GM11168 (cell line): ENCODE results near the gene PRKAA1.
"Not testable (repeated sequence)": the region's sequence is repeated elsewhere in the genome, so short reads cannot be mapped to it uniquely, and the experiment has no call there.

Experiments used
- in situ Hi-C: fragments of 300-500 bp; cut with MboI; formaldehyde crosslinking; loops from one replicate; pipeline ENCODE4 v1.12.0; 2022; ENCODE audit warnings: low sequenced_read_pairs; ENCODE audit not compliant: unreplicated experiment

Gene PRKAA1

DNA sequence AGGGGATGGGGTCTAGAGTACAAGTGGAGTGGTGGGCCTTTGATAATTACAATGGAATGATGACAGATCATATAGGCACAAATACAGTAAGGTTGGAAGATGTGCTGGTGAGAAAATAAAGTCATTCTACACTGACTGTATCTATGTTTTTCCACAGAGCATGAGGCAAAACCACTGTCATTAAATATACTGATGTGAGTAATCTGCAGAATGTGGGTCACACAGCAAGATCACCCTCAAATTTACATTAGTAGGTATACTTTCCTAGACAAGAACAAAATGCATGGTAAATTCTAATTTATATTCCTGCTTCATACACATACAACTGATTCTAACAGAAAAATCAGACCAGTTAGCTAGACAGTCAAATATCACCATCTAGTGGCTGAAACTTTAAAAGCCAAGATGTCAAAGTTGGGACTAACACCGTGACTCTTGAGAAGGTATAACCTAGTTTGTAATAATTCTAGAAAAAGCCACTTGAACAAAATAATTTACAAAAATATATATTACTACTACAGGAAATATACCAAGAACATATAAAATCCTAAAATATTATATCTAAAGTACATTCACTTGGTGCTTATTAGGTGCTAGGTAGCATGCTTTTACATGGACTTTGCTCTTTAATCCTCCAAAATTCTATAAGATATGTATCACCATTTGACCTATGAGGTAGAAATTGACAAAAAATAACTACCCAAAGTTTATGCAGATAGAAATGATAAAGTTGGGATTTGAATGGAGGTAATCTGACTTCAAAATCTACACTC is 61.9 kb downstream of the PRKAA1 start:
- in situ Hi-C loops = no loop called here

DNA sequence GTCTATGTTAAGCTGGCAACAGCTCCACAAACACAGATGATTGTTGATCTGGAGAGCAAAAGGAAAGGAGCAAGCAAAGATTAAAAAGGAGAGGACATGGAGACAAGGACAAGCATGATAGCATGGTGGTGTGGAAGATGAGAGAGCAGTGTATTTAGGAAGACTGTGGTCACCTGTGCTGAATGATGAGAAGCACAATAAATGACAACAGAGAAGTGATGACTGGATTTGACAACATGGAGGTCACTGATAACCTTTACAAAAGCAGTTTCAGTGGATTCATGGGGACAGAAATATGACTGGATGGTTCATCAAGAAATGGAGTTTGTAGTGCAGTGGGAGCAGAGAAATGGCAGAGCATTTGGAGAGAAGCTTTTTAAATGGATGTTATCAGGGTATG is 62.6 kb downstream of the PRKAA1 start:
- in situ Hi-C loops = no loop called here

DNA sequence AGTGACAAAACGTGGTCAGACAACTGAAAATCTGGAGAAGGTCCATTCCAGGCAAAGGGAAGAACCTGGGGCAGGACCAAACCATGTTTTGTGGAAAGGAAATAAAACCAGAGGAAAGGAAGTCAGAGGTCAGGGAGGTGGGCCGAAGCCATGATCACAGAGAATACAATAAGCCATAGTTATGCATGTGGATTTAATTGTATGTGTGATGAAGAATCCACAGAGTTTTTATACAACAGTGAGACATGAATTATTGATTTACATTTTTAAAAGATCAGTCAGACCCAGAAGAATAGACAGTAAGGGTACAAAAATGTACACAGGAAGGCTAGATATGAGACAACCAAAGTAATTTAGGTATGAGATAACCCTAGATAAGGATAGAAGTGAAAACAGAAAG is 63.2 kb downstream of the PRKAA1 start:
- in situ Hi-C loops = no loop called here

DNA sequence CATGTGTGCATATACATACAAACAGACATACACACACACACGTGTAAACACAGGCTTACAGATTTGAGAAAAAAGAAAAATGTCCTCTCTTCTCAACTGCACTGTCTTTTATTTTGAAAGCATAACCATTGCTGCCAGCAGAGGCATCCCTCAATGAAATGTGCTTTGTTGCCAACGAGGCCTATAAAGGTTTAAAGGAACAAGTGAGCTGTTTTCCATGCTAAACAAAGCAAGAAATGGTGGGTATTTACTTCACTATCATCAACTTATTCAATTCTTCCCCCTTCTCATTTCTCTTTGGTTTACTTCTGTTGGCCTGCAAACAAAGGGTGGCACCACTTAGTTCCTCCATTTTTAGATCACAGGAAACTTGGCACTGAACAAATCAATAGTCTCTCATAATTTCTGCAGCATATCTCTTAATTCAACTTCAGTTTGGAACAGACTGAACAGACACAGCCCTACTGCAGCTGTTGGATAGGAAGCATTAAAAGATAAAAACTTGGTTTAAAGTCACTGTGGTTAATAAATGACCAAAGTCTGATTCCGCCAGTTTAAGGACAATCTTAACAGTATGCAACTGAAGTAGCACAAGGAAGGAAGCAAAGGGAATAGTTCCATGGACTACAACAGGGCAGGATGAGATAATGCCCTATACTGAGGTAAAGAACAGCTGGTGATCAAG is 64.2 kb downstream of the PRKAA1 start:
- in situ Hi-C loops = no loop called here

DNA sequence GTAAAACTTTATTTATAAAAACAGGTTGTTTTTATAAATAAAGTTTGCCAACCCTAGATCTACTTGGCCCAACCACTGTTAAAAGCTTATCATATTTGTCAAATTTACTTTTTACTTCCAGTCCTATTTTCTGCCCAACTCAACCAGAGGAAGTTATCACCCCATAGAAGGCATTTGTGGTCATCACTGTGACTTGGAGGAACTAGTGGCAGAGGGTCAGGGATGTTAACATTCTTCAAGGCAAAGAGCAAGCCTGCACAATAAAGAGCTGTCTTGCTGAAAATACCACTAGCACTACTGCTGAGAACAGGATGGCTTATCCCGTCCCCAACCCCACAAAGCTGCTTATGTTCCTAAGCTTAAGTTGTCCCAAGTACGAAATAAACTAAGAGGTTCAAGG is 64.7 kb downstream of the PRKAA1 start:
- in situ Hi-C loops = no loop called here

DNA sequence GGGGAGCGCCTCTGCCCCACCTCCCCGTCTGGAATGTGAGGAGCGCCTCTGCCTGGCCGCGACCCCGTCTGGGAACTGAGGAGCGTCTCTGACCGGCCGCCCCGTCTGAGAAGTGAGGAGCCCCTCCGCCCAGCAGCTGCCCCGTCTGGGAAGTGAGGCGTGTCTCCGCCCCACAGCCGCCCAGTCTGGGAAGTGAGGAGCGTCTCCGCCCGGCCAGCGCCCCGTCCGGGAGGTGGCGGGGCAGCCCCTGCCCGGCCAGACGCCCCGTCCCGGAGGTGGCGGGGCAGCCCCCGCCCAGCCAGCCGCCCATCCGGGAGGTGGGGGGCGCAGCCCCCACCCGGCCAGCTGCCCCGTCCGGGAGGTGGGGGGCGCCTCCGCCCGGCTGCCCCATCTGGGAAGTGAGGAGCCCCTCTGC is 75.7 kb downstream of the PRKAA1 start:
- in situ Hi-C loops = not testable (repeated sequence)

DNA sequence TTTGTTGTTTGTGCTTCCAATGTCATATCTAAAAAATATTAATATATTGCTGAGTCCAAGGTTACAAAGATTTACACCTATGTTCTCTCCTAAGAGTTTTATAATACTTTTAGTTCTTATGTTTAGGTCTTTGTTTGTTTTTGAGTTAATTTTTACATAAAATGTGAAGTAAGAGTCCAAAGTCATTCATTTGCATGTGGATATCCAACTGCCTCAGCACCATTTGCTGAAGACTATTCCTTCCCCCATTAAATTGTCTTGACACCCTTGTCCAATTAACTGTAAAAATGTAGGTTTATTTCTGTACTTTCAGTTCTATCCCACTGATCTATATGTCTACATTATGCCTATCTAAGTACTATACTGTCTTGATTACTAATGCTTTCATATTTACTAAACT is 78.1 kb downstream of the PRKAA1 start:
- in situ Hi-C loops = no loop called here

- in situ Hi-C loops = no loop called here
Observed at GRCh38 chr5:40717281-40717680, 80.9 kb downstream of the PRKAA1 start.

- in situ Hi-C loops = no loop called here
Observed at GRCh38 chr5:40716590-40716989, 81.6 kb downstream of the PRKAA1 start.

DNA sequence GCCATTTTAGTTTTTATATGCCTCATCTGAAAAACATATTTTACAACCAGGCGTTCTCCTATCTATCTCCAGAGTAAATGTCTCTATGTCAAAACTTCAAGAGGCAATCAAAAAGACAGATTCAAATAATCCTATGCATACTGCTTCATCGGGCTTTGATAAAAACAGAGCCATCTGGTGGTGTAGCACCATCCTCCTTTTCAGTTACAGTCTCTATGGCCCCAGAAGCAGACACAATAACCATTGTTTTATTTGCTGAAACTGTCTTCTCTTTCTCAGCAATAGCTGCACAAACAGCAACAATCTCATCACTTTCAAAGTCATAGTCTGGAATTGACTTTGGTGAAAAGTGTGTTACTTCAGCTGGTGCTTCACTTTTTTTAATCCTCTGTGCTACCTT is 82.2 kb downstream of the PRKAA1 start:
- in situ Hi-C loops = no loop called here

GRCh38 chr5:40714001-40714400 is 84.2 kb downstream of the PRKAA1 start:
- in situ Hi-C loops = no loop called here

GRCh38 chr5:40710575-40710974 is 87.6 kb downstream of the PRKAA1 start:
- in situ Hi-C loops = not testable (repeated sequence)
